SK-N-SH (cell line): ENCODE data around the gene KPTN. TPM values are rescaled to one million over a fixed set of nuclear protein-coding genes. Genes with fewer than 3 reads are reported as not detected.

Source experiments
- CTCF ChIA-PET: fragments of 300-600, 350-600 bp; formaldehyde crosslinking; extraction: SDS; loops from one replicate; lab custom pipeline; 2021; lab: Yijun Ruan, JAX
- POLR2A ChIA-PET: fragments of 350-600 bp; sonication (Branson Sonifier 250); formaldehyde crosslinking; extraction: SDS; loops from one replicate; lab custom pipeline; 2020; ENCODE audit warnings: antibody characterized with exemption, inconsistent platforms; lab: Yijun Ruan, JAX
- DNase-seq: peaks from one replicate; pipeline ENCODE4 v3.0.0; 2012
- H2AFZ ChIP-seq: fragments of 200-600 bp; sonication (generic); 2 replicates; pipeline ENCODE4 v1.8.1; 2016; ENCODE audit warnings: antibody characterized with exemption, mild to moderate bottlenecking, low read depth
- H3F3A ChIP-seq: fragments of 200-600 bp; sonication (generic); replicated peaks from 2 replicates; pipeline ENCODE3; 2016; ENCODE audit warnings: antibody characterized with exemption, mild to moderate bottlenecking; ENCODE audit not compliant: insufficient read depth
- H3K27ac ChIP-seq, 2 experiments: fragments of 200-500 bp in 1 of 2; fragments of 200-600 bp in 1 of 2; sonication (Bioruptor generic) in 1 of 2; sonication (generic), shearing (Covaris generic) in 1 of 2; 2 replicates each; pipeline versions ENCODE4 v1.5.1 to v1.6.1; 2014 to 2016; ENCODE audit warnings: low read depth in 2 of 2, inconsistent platforms in 1 of 2, low read length in 1 of 2, mild to moderate bottlenecking in 1 of 2, mixed read lengths in 1 of 2
- H3K27me3 ChIP-seq: fragments of 200-600 bp; sonication (generic), shearing (Covaris generic); 2 replicates; pipeline ENCODE4 v1.6.1; 2016; ENCODE audit warnings: mixed run types; ENCODE audit not compliant: insufficient read depth
- H3K36me3 ChIP-seq, 2 experiments: fragments of 200-500 bp in 1 of 2; fragments of 200-600 bp in 1 of 2; sonication (Bioruptor generic) in 1 of 2; sonication (generic) in 1 of 2; replicated peaks in 1 of 2; 2 replicates each; pipeline versions ENCODE3 to v1.5.1; 2014 to 2016; ENCODE audit warnings: low read length in 1 of 2, mild to moderate bottlenecking in 1 of 2; ENCODE audit not compliant: insufficient read depth in 2 of 2, control insufficient read depth in 1 of 2
- H3K4me1 ChIP-seq, 2 experiments: fragments of 200-500 bp in 1 of 2; fragments of 200-600 bp in 1 of 2; sonication (Bioruptor generic) in 1 of 2; sonication (generic), shearing (Covaris generic) in 1 of 2; 2 replicates each; pipeline versions ENCODE4 v1.5.1 to v1.6.1; 2014 to 2016; ENCODE audit warnings: low read depth in 1 of 2, low read length in 1 of 2, mixed run types in 1 of 2; ENCODE audit not compliant: insufficient read depth in 2 of 2, control insufficient read depth in 1 of 2
- H3K4me2 ChIP-seq: fragments of 200-600 bp; sonication (generic), shearing (Covaris generic); 2 replicates; pipeline ENCODE4 v1.6.1; 2017; ENCODE audit warnings: mixed run types
- H3K4me3 ChIP-seq, 2 experiments: fragments of 200-500 bp in 1 of 2; fragments of 200-600 bp in 1 of 2; sonication (Bioruptor generic) in 1 of 2; sonication (generic), shearing (Covaris generic) in 1 of 2; 2 replicates each; pipeline versions ENCODE4 v1.5.1 to v1.8.1; 2014 to 2016; ENCODE audit warnings: low read depth in 2 of 2, inconsistent platforms in 1 of 2, low read length in 1 of 2, mild to moderate bottlenecking in 1 of 2, mixed read lengths in 1 of 2, moderate library complexity in 1 of 2
- H3K79me2 ChIP-seq: fragments of 200-600 bp; sonication (generic); 2 replicates; pipeline ENCODE4 v1.8.1; 2017; ENCODE audit warnings: mild to moderate bottlenecking; ENCODE audit not compliant: insufficient read depth
- H3K9ac ChIP-seq: fragments of 200-600 bp; sonication (generic); 2 replicates; pipeline ENCODE4 v1.6.1; 2017; ENCODE audit warnings: mixed run types
- H3K9me2 ChIP-seq: fragments of 200-600 bp; sonication (generic); 2 replicates; pipeline ENCODE4 v1.6.1; 2017; ENCODE audit warnings: mixed run types
- H3K9me3 ChIP-seq: fragments of 200-600 bp; sonication (generic); 2 replicates; pipeline ENCODE4 v1.6.1; 2017; ENCODE audit warnings: mixed run types, mild to moderate bottlenecking, moderate library complexity
- H4K20me1 ChIP-seq: fragments of 200-600 bp; sonication (generic); 2 replicates; pipeline ENCODE4 v1.6.1; 2017; ENCODE audit warnings: mild to moderate bottlenecking, mixed run types; ENCODE audit not compliant: insufficient read depth
- EZH2phosphoT487 ChIP-seq: fragments of 200-600 bp; sonication (generic); IDR thresholded peaks from 2 replicates; pipeline ENCODE4 v1.6.1; 2017; ENCODE audit warnings: low read depth, mixed run types, mild to moderate bottlenecking, antibody characterized with exemption, moderate library complexity, borderline replicate concordance
- FOSL2 ChIP-seq: IDR thresholded peaks from 2 replicates; pipeline ENCODE4 v1.4.0; 2012; ENCODE audit warnings: low read depth, mild to moderate bottlenecking, moderate library complexity, borderline replicate concordance
- JUND ChIP-seq: IDR thresholded peaks from 2 replicates; pipeline ENCODE4 v1.4.0; 2012
- MEF2A ChIP-seq: IDR thresholded peaks from 2 replicates; pipeline ENCODE4 v1.4.0; 2012; ENCODE audit warnings: low read depth, borderline replicate concordance
- NRF1 ChIP-seq: IDR thresholded peaks from 2 replicates; pipeline ENCODE4 v1.6.1; 2012; ENCODE audit warnings: low read depth, mild to moderate bottlenecking, low read length
- RCOR1 ChIP-seq: fragments of 150-350 bp; IDR thresholded peaks from 2 replicates; pipeline ENCODE4 v1.6.1; 2017; ENCODE audit warnings: antibody characterized with exemption, low read length
- SIN3A ChIP-seq: IDR thresholded peaks from 2 replicates; pipeline ENCODE4 v1.6.1; 2012; ENCODE audit warnings: low read depth, mild to moderate bottlenecking, low read length, moderate library complexity, borderline replicate concordance
- YY1 ChIP-seq: IDR thresholded peaks from 2 replicates; pipeline ENCODE4 v1.4.0; 2012; ENCODE audit warnings: low read depth, mild to moderate bottlenecking
- WGBS: methylation state at CpG from one replicate; pipeline ENCODE4 v1.1.6; 2017; ENCODE audit warnings: low lambda C conversion rate; 5-methylcytosine and 5-hydroxymethylcytosine counted together
- polyA plus RNA-seq, 3 experiments: library from polyadenylated mRNA; depleted of rRNA; stranded (reverse); fragments of >200 nt; gene quantifications; 2 replicates each; pipeline ENCODE4 v1.2.3, GENCODE V29; 2012
- TF ChIP-seq, protein P1 (sequence below): fragments of 200-600 bp; sonication (generic); IDR thresholded peaks from 2 replicates; pipeline ENCODE4 v1.6.1; 2017; ENCODE audit warnings: antibody characterized with exemption, mild to moderate bottlenecking, moderate library complexity
- TF ChIP-seq, protein P2 (sequence below): fragments of 150-350 bp; IDR thresholded peaks from 2 replicates; pipeline ENCODE4 v1.6.1; 2016; ENCODE audit warnings: mild to moderate bottlenecking, low read depth, low read length
- TF ChIP-seq, protein P3 (sequence below): IDR thresholded peaks from 2 replicates; pipeline ENCODE4 v1.4.0; 2012; ENCODE audit warnings: low read depth, borderline replicate concordance
- TF ChIP-seq, protein P4 (sequence below): IDR thresholded peaks from 2 replicates; pipeline ENCODE4 v1.4.0; 2012; ENCODE audit warnings: low read depth, borderline replicate concordance

KPTN gene
- polyA plus RNA-seq, 1 of the 3 experiments (the other 2 are of a cell fraction): 15.8 TPM

DNA sequence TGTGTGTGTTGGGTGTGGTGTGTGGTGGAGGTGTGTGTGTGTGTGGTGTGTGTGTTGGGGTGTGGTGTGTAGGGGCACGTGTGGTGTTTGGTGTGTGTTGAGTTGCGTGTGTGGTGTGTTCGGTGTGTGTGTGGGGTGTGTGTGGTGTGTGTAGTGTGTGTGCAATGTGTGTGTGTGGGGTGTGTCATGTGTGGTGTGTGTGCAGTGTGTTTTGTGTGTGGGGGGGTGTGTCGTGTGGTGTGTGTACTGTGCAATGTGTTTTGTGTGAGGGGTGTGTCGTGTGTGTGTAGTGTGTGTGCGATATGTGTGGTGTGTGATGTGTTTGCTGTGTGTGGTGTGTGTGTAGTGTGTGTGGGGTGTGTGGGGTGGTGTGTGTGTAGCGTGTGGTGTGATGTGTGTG, 6.0 kb upstream of the KPTN start (continued):
- TF ChIP-seq, protein P1, sequence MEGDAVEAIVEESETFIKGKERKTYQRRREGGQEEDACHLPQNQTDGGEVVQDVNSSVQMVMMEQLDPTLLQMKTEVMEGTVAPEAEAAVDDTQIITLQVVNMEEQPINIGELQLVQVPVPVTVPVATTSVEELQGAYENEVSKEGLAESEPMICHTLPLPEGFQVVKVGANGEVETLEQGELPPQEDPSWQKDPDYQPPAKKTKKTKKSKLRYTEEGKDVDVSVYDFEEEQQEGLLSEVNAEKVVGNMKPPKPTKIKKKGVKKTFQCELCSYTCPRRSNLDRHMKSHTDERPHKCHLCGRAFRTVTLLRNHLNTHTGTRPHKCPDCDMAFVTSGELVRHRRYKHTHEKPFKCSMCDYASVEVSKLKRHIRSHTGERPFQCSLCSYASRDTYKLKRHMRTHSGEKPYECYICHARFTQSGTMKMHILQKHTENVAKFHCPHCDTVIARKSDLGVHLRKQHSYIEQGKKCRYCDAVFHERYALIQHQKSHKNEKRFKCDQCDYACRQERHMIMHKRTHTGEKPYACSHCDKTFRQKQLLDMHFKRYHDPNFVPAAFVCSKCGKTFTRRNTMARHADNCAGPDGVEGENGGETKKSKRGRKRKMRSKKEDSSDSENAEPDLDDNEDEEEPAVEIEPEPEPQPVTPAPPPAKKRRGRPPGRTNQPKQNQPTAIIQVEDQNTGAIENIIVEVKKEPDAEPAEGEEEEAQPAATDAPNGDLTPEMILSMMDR: no peak

DNA sequence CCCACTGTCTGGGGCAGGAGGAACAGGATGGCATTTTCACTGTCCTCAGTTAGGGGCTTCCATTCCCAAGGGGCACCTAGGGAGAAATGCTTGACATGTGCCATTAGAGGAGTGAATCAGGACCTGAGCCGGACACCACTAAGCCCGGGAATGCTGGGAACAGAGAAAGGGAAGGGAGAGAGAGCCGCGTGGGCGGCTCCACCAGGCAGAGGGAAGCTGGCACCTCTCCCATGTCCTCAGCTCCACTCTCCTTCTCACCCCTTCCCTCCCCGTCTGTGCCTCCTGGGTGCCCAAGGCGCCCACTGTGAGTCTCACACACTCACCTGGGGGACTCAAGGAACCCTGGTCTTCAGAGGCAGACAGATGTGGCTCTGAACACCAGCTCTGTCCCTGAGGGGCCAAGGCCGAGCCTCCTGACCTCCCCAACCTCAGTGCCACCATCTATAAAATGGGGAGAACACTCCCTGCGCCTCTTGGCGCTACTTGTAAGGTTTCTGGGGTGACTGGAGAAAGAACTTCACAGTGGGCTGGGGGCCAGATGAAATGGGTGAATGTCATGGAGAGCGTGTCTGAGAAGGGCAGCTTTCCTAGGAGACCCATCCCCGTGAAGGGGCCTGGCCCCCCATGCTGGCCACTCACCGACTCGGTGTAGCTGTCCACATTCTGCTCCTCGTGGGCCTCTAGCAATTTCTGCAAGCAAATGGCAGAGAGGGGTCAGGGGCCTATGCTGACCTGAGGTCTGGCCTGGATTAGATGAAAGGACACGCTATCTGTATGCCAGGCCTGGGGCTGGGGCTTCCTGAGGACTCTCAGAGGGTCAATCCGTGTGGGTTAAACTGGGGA, 5.3 kb upstream of the KPTN start:
- no peak for DNase-seq
- Histone ChIP-seq H3F3A (peaks cover 16% of the 10 kb centered on the region), H3K4me1 (peaks cover 0 to 37% of the 10 kb centered on the region in 2 experiments; a peak in 1 of 4 replicates), H3K4me2 (no peak overlapping the region), H3K9me2 (no peaks in the 10 kb centered on the region), H3K36me3 (peaks cover 5 to 12% of the 10 kb centered on the region in 2 experiments), H2AFZ (no peak overlapping the region), H3K27me3 (no peaks in the 10 kb centered on the region), H3K9me3 (no peaks in the 10 kb centered on the region), H4K20me1 (no peaks in the 10 kb centered on the region), H3K27ac (no peak overlapping the region), H3K4me3 (no peak overlapping the region), H3K9ac (no peak overlapping the region), H3K79me2 (no peaks in the 10 kb centered on the region)
- WGBS: 92% methylated on average over 15 of the region's 17 CpGs
- ChIA-PET POLR2A (no interaction called here), CTCF (interaction anchor here (0.8 to 3.8 kb wide), 5 partner anchors 19 to 210 kb away, joined by 3 to 16 read pairs (median 3); partner anchors contain the start of gene NAPA)
- no peak for TF ChIP-seq RCOR1
- TF ChIP-seq JUND: no peak
- TF ChIP-seq, protein P2, sequence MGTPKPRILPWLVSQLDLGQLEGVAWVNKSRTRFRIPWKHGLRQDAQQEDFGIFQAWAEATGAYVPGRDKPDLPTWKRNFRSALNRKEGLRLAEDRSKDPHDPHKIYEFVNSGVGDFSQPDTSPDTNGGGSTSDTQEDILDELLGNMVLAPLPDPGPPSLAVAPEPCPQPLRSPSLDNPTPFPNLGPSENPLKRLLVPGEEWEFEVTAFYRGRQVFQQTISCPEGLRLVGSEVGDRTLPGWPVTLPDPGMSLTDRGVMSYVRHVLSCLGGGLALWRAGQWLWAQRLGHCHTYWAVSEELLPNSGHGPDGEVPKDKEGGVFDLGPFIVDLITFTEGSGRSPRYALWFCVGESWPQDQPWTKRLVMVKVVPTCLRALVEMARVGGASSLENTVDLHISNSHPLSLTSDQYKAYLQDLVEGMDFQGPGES: no peak
- no peak for TF ChIP-seq NRF1
- TF ChIP-seq, protein P3, sequence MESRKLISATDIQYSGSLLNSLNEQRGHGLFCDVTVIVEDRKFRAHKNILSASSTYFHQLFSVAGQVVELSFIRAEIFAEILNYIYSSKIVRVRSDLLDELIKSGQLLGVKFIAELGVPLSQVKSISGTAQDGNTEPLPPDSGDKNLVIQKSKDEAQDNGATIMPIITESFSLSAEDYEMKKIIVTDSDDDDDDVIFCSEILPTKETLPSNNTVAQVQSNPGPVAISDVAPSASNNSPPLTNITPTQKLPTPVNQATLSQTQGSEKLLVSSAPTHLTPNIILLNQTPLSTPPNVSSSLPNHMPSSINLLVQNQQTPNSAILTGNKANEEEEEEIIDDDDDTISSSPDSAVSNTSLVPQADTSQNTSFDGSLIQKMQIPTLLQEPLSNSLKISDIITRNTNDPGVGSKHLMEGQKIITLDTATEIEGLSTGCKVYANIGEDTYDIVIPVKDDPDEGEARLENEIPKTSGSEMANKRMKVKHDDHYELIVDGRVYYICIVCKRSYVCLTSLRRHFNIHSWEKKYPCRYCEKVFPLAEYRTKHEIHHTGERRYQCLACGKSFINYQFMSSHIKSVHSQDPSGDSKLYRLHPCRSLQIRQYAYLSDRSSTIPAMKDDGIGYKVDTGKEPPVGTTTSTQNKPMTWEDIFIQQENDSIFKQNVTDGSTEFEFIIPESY: no peak
- TF ChIP-seq, protein P1: no peak
- TF ChIP-seq EZH2phosphoT487: no peak
- TF ChIP-seq YY1: no peak
- TF ChIP-seq SIN3A: no peak
- TF ChIP-seq MEF2A: no peak
- TF ChIP-seq, protein P4, sequence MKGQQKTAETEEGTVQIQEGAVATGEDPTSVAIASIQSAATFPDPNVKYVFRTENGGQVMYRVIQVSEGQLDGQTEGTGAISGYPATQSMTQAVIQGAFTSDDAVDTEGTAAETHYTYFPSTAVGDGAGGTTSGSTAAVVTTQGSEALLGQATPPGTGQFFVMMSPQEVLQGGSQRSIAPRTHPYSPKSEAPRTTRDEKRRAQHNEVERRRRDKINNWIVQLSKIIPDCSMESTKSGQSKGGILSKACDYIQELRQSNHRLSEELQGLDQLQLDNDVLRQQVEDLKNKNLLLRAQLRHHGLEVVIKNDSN: no peak
- TF ChIP-seq FOSL2: no peak
